HK-2 (cell line): ENCODE data around the gene TBC1D16.
"Not testable (repeated sequence)": the region's sequence is repeated elsewhere in the genome, so short reads cannot be mapped to it uniquely, and the experiment has no call there.

ENCODE experiments used
- DNase-seq: peaks from one replicate; pipeline ENCODE4 v3.0.0-alpha.2; 2018; ENCODE audit not compliant: unreplicated experiment

Gene TBC1D16

DNA sequence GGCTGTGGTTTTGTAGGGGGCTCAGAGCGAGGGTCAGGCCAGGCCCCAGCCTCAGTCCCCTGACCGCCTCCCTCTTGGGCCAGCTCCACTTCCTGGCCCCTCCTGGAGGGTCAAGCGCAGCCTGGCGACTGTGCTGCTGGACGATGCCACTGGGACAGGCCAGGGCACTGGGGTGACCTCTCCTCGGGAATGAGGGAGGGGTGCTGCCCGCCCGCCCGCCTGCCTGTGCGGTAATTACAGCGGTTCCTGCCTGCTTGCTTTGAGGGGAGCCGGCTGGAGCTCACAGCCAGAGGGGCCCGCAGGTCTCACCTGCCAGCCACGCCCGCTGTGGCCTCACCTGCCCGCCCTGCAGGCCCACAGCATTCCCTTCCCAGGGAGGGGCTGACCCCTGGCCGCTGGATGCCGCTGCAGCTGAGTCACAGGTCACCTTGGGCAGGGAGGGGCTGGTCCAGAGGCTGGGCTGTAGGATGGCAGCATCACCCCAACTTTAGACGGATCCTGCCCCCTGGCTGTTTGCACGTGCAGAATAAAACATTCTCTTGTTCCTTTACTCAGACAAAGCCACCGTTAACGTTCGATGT is 119.7 kb downstream of the TBC1D16 start:
- DNase-seq: no peak

- no peak for DNase-seq
Measured at GRCh38 chr17:79914813-79915740, 120.6 kb downstream of the TBC1D16 start.

GRCh38 chr17:79913896-79914812 is 121.5 kb downstream of the TBC1D16 start:
- DNase-seq: no peak

GRCh38 chr17:79913451-79913850 is 122.2 kb downstream of the TBC1D16 start:
- DNase-seq: no peak

DNA sequence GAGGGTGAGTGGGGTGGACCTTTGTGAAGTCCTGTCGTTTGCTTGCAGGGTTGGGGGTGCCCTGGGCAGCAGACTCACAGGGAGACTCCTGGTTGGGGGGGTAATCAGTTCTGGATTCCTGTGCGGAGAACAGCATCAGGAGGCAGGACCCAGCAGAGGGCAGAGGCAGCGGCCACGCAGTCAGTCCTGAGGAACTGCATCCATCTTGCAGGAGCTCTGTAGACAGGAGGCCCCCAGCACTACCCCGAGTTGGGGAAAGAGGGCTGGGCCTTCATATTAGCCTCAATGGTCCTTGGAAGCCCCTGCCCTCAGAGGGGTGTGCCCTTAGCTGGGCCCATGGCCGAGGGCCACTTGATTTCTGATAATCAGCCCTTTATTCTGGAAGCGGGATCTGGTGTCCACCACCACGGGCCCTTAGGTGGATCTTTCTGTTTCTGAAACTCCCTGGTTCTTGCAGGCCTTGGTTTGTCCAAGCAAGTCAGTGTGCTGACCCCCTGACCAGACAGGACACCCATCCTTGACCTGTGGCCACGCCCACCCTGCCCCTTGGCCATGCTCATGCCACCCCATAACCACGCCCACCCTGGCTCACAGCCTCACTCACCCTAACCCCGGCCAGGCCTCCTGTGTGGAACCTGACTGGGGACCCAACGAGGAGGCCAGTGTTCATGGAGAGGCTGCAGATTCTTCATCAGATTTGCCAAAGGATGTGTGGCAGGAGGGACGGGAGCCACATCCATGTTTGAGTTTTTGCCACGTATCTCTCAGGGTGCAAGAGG is 122.9 kb downstream of the TBC1D16 start:
- DNase-seq: no peak

- DNase-seq: no peak
Measured at GRCh38 chr17:79911430-79912399, 124.0 kb downstream of the TBC1D16 start.

- DNase-seq: no peak
Measured at GRCh38 chr17:79910985-79911361, 124.7 kb downstream of the TBC1D16 start.

- no peak for DNase-seq
Measured at GRCh38 chr17:79909121-79909520, 126.6 kb downstream of the TBC1D16 start.

DNA sequence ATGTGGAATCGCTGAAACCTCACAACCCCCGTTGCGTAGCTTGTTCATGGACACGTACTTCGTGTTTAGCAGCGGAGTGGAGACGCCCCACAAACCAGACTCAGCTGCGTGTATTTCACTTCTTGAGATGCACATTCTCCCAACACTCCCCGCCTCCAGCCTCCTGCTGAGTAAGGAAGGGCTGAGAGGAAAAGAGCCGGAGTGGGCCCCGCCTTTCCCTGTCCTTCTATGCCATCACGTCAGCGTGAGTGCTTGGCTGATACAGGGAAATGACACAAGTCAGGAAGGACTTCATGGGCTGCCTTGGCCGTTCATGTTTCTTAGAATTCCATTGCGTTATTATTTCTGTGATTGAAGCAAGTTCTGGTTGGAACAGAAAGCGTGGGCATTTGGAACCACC is 127.8 kb downstream of the TBC1D16 start:
- no peak for DNase-seq

GRCh38 chr17:79907217-79907715 is 128.4 kb downstream of the TBC1D16 start:
- DNase-seq: no peak

DNA sequence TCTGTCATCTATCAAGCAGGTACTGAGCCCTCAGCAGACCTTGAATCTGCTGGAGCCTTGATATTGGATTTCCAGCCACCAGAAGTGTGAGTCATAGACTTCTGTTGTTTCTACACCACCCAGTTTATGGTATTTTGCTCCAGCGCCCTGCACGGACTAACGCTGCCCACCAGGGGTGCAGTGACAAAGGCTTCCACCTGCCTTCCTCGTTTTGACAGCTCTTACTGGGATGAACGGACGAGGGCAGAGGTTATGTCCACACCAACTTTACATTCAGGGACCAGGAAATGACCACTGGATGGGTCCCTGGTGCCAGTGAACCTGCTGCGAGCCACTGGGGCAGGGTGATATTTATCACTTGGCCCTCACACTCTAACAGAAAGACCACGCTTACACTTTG is 129.8 kb downstream of the TBC1D16 start:
- DNase-seq: no peak

GRCh38 chr17:79904865-79905264 is 130.8 kb downstream of the TBC1D16 start:
- no peak for DNase-seq

DNA sequence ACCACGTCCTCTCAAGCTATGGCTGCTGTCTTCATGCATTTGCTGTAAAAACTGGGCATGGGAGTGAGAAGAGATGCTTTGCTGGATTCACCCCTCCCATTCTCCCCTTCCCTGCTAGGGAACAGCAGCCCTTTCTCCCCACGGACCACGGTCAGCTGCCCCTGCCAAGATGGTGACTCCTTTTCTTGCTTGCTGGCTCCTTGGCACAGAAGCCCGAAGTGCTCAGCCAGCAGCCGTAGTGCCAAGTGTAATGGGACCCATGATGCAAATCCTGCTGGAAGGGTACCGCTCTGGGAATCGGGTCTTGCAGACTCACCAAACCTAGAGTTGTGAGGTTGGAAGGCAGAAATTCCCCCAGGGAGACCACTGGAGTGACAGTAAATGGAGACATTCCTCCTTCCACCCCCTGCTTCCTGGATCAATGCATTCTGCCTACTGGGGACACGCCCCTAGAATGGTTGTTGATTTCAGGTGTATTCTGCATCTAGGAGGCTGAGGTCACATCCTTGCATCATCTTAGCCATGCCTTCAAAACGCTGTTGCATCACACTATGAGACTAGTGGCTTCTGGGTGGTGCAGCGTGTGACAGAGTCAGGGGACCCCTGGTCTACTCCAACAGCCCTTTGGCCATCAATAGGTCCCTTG is 133.4 kb downstream of the TBC1D16 start:
- no peak for DNase-seq

GRCh38 chr17:79901131-79901530 is 134.5 kb downstream of the TBC1D16 start:
- no peak for DNase-seq

GRCh38 chr17:79899584-79899983 is 136.1 kb downstream of the TBC1D16 start:
- DNase-seq: no peak

GRCh38 chr17:79897243-79898063 is 138.2 kb downstream of the TBC1D16 start:
- DNase-seq: no peak

DNA sequence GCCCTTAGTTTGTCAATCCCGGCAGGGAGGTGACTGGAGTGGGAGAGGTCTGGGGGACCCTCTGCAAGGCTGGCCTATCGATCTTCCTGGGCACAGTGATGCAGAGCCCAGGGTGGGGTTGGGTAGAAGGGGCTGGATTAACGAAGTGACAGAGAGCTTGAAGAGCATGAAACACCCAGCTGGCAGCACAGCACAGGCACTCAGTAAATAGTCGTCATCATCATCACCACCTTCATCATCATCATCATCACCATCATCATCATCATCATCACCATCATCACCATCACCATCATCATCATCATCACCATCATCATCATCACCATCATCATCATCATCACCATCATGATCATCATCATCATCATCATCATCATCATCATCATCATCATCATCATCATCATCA is 142.2 kb downstream of the TBC1D16 start:
- DNase-seq: not testable (repeated sequence)

DNA sequence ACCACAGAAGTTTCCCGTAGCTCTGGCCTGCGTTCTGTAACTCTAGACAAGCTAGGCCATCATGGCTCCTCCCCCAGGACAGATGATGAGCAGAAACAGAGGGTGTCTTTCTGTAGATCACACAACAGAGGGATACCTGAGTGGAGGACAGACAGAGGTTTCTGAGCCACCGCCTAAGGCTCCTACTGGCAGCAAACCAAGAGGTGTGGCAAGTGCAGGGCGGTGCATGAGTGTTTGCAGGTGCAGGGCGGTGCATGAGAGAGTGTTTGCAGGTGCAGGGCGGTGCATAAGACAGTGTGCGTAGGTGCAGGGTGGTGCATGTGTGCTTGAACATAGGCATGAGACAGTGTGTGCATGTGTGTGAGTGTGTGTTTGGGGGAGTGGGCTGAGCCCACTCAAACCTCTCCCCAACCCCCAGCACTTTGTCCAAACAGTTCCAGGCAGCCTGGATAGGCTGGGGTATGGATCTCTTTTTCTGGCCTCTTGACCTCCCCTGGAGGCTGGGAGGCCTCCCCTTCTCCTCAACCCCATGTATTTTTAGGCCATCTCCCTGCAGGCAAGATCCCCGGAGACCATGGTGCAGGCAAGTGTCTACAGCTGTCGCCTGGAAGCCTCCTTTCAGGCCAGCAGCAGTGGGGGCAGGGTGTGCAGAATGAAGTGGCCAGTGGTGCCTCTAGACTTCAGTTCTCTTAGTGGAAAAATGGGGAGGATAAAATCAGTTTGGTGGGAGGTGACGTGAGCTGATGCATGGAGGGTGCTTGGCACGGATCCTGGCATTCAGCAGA is 143.0 kb downstream of the TBC1D16 start:
- DNase-seq: no peak
